ENCODE results near the gene VGF. TPM values are rescaled to one million over a fixed set of nuclear protein-coding genes. Genes with fewer than 3 reads are reported as not detected.

VGF gene
- total RNA-seq, 1 experiment from 2014 or later: 0.14 TPM

- no peak for TF ChIP-seq CTCF (IDR thresholded peaks at IDR 0.05; ENCODE audit: unreplicated experiment)
- intact Hi-C loops (cut with micrococcal nuclease; ENCODE audit: unreplicated experiment): no loop called here
- Mint-ChIP-seq H3K27ac (ENCODE audit: unreplicated experiment) (no peak overlapping the region), H3K27me3 (ENCODE audit: unreplicated experiment) (peaks cover 13% of the 10 kb centered on the region), H3K4me1 (ENCODE audit: low read depth, unreplicated experiment) (no peaks in the 10 kb centered on the region), H3K4me3 (ENCODE audit: low read depth, unreplicated experiment) (no peak overlapping the region), H3K9me3 (ENCODE audit: low read depth, unreplicated experiment) (no peaks in the 10 kb centered on the region), H3K36me3 (ENCODE audit: insufficient read depth, unreplicated experiment) (peaks cover 9% of the 10 kb centered on the region)
- BruUV-seq (replicated peaks): no TSS peak
- CTCF ChIA-PET: interaction anchor here (0.6 to 0.7 kb wide), 3 partner anchors 18 to 51 kb away, joined by 3 to 5 read pairs (median 4); no protein-coding TSS in a partner anchor
- no peak for DNase-seq
These were observed 21.6 kb upstream of the VGF start for GRCh38 chr7:101186844-101187428.

- intact Hi-C loops (cut with micrococcal nuclease; ENCODE audit: unreplicated experiment): no loop called here
- peaks cover 15% of the 10 kb centered on the region for H3K27me3 Mint-ChIP-seq (ENCODE audit: unreplicated experiment)
- TF ChIP-seq CTCF (IDR thresholded peaks at IDR 0.05; ENCODE audit: unreplicated experiment): no peak
- no peak overlapping the region for H3K27ac Mint-ChIP-seq (ENCODE audit: unreplicated experiment)
- CTCF ChIA-PET: interaction anchor here (0.6 to 0.7 kb wide), 3 partner anchors 18 to 50 kb away, joined by 3 to 5 read pairs (median 4); no protein-coding TSS in a partner anchor
- no peaks in the 10 kb centered on the region for H3K9me3 Mint-ChIP-seq (ENCODE audit: low read depth, unreplicated experiment)
- H3K4me3 Mint-ChIP-seq (ENCODE audit: low read depth, unreplicated experiment): no peak overlapping the region
- peaks cover 9% of the 10 kb centered on the region for H3K36me3 Mint-ChIP-seq (ENCODE audit: insufficient read depth, unreplicated experiment)
- no peaks in the 10 kb centered on the region for H3K4me1 Mint-ChIP-seq (ENCODE audit: low read depth, unreplicated experiment)
- DNase-seq: no peak
- BruUV-seq (replicated peaks): no TSS peak
These were observed 20.8 kb upstream of the VGF start for GRCh38 chr7:101186194-101186593.

- CTCF ChIA-PET: no interaction called here
- Mint-ChIP-seq H3K4me3 (ENCODE audit: low read depth, unreplicated experiment) (no peak overlapping the region), H3K27me3 (ENCODE audit: unreplicated experiment) (peaks cover 23% of the 10 kb centered on the region), H3K4me1 (ENCODE audit: low read depth, unreplicated experiment) (no peaks in the 10 kb centered on the region), H3K36me3 (ENCODE audit: insufficient read depth, unreplicated experiment) (peaks cover 9% of the 10 kb centered on the region), H3K27ac (ENCODE audit: unreplicated experiment) (no peak overlapping the region), H3K9me3 (ENCODE audit: low read depth, unreplicated experiment) (no peaks in the 10 kb centered on the region)
- TF ChIP-seq CTCF (IDR thresholded peaks at IDR 0.05; ENCODE audit: unreplicated experiment): no peak
- intact Hi-C loops (cut with micrococcal nuclease; ENCODE audit: unreplicated experiment): no loop called here
- BruUV-seq (replicated peaks): no TSS peak
- no peak for DNase-seq
These were observed 20.0 kb upstream of the VGF start for GRCh38 chr7:101185258-101185839.

- no peak within 1 kb of the TSS for H3K27ac Mint-ChIP-seq (ENCODE audit: unreplicated experiment)
- intact Hi-C loops (cut with micrococcal nuclease; ENCODE audit: unreplicated experiment): no loop called here
- CTCF ChIA-PET: no interaction called here
These were observed 14.9 kb upstream of the VGF start, which contains the start of gene NAT16 for GRCh38 chr7:101180130-101180755. TSS of gene NAT16 (minus strand) at chr7:101180293. CDS start at chr7:101174807, 5,486 bp downstream.

More at GRCh38 chr7:101180130-101180755, 14.9 kb upstream of the VGF start, which contains the start of gene NAT16:
- BruUV-seq (replicated peaks): no TSS peak
- no peak for TF ChIP-seq CTCF (IDR thresholded peaks at IDR 0.05; ENCODE audit: unreplicated experiment)
- Mint-ChIP-seq H3K27me3 (ENCODE audit: unreplicated experiment) (peaks cover 74% of the 10 kb centered on the region), H3K4me3 (ENCODE audit: low read depth, unreplicated experiment) (no peak within 1 kb of the TSS), H3K36me3 (ENCODE audit: insufficient read depth, unreplicated experiment) (peaks cover 9% of the 10 kb centered on the region), H3K4me1 (ENCODE audit: low read depth, unreplicated experiment) (no peaks in the 10 kb centered on the region), H3K9me3 (ENCODE audit: low read depth, unreplicated experiment) (no peaks in the 10 kb centered on the region)
- DNase-seq: no peak

All from Calu3 (cell line).